ENCODE measurements around the gene IFTAP. TPM values are rescaled to one million over a fixed set of nuclear protein-coding genes. Genes with fewer than 3 reads are reported as not detected.
A peak's percentile ranks its signal among the peaks of the same experiment; 100 is the strongest.
"Not testable (repeated sequence)": the region's sequence is repeated elsewhere in the genome, so short reads cannot be mapped to it uniquely, and the experiment has no call there.

The IFTAP gene, protein sequence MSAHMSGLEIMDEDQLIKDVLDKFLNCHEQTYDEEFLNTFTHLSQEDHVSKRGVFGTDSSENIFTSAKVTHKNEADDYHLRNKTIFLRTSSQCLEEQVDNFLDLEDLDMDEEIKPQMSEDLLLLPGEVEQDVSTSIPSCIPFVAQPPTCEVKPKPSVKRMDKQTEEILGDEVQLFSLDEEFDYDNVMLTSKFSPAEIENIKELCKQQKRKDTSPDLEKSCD
- total RNA-seq = 1 to 10 TPM; 4.2 to 5.0 TPM

DNA sequence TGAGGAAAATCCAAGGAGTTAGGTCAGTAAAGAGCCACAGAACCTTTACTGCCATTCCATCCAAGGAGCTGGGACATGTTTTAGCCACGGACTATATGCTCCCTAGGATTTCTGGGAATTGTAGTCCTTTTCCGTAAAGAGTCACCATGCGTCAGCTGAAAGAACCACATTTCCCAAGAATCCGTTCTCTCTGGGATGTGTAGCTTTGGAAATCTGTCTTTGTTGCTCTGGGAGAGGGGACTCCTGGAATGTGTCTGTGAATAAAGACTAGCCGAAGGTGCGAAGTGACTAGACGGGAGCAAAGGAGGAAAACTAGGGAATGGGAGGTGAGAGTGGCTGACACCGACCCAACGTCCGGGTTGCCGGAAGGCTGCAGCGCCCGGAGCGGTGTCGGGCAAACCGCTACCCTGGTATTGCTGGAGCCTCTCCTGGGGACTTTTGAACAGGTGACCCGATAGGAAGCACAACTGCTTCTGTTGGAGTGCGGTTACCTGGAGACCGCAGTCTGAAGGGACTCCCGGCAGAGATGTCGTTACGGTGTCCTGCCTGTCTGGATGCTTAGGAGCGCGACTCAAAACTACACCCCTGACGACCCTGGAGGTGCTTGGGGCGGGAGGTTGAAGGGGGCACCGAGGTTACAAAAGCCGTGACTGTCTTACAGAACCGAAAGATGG, at the start of gene IFTAP:
Gene IFTAP, plus strand, starts transcription at position 187 of the 674 bp plus-strand sequence. CDS start 15,602 bp downstream, outside the sequence.
- CTCF ChIA-PET = no interaction called here
- H3K36me3 Mint-ChIP-seq (ENCODE audit: low read depth) = no peaks in the 10 kb centered on the region
- H3K4me3 Mint-ChIP-seq = peak within 1 kb of the TSS; percentile 79
- peak; percentile 44 for DNase-seq
- peaks cover 20% of the 10 kb centered on the region for H3K27me3 Mint-ChIP-seq (ENCODE audit: low read depth)
- H3K9me3 Mint-ChIP-seq = no peaks in the 10 kb centered on the region
- intact Hi-C loops (cut with micrococcal nuclease) = no loop called here
- H3K27ac Mint-ChIP-seq = no peak within 1 kb of the TSS
- H3K4me1 Mint-ChIP-seq (ENCODE audit: low read depth) = peaks cover 9% of the 10 kb centered on the region

DNA sequence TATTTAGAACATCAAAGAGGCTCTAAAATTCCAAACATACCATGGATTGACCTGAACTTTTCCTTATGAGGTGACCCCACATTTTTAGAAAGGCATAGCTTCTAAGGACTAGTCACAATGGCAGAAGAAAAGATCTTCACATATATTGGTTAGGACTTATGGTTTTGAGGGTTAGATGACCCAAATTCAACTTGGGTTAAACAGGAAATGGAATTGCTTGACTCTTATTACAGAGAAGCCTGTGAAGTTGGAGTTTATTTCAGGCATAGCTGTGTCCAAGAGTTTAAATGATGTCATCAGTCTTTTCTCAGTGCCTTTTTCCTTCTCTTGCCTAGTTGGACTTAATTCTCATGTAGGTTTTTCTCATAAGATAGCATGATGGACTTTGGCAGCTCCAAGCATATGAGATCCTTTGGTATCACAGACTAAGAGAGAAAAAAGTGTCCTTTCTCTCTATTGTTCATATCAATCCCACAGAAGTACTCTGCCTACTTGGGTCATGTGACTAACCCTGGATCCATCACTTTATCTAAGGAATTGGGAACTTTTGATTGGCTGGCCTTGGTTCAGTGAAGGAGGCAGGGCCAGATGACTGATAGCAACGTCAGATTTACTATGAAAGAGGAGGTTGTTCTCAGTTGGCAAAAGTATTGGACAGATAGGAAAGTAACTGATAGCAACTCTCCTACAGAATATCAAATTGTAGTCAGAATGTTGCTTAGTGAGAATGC, 43.8 kb upstream of the IFTAP start:
- intact Hi-C loops (cut with micrococcal nuclease) = no loop called here
- Mint-ChIP-seq H3K4me1 (ENCODE audit: low read depth) (no peaks in the 10 kb centered on the region), H3K27me3 (ENCODE audit: low read depth) (peaks cover 12% of the 10 kb centered on the region), H3K9me3 (peaks cover 2% of the 10 kb centered on the region), H3K27ac (no peak overlapping the region), H3K36me3 (ENCODE audit: low read depth) (no peaks in the 10 kb centered on the region), H3K4me3 (no peak overlapping the region)
- CTCF ChIA-PET = no interaction called here
- DNase-seq = no peak

DNA sequence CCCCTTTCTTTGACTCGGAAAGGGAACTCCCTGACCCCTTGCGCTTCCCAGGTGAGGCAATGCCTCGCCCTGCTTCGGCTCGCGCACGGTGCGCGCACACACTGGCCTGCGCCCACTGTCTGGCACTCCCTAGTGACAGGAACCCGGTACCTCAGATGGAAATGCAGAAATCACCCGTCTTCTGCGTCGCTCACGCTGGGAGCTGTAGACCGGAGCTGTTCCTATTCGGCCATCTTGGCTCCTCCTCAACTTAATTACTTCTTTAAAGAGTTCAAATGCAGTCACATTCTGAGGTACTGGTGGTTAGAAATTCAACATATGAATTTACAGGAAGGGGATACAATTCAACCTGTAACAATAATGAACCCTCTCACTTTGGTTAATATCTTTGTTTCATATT, 36.9 kb upstream of the IFTAP start:
- H3K4me1 Mint-ChIP-seq (ENCODE audit: low read depth) = peaks cover 13% of the 10 kb centered on the region
- H3K4me3 Mint-ChIP-seq; CTCF ChIA-PET; intact Hi-C loops (cut with micrococcal nuclease); DNase-seq; H3K27ac Mint-ChIP-seq; H3K27me3 Mint-ChIP-seq (ENCODE audit: low read depth); H3K36me3 Mint-ChIP-seq (ENCODE audit: low read depth): not testable (repeated sequence)
- peaks cover 11% of the 10 kb centered on the region for H3K9me3 Mint-ChIP-seq

DNA sequence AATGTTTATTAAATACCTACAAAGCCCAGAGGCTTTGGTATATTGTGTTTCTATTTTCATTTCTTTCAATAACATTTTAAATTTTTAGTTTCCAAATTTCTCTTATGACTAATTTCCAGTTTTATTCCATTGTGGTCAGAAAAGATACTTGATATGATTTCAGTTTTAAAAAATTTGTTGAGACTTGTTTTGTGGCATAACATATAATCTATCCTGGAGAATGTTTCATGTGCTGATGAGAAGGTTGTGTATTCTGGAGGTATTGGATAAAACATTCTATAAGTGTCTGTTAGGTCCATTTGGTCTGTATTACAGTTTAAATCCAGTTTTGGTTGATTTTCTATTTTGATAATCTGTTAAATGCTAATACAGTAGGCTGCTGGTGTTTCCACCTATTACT, 36.3 kb upstream of the IFTAP start:
- intact Hi-C loops (cut with micrococcal nuclease) = no loop called here
- no peak for DNase-seq
- H3K27me3 Mint-ChIP-seq (ENCODE audit: low read depth) = peaks cover 2% of the 10 kb centered on the region
- H3K4me3 Mint-ChIP-seq = no peak overlapping the region
- peaks cover 11% of the 10 kb centered on the region for H3K9me3 Mint-ChIP-seq
- no peak overlapping the region for H3K27ac Mint-ChIP-seq
- peaks cover 13% of the 10 kb centered on the region for H3K4me1 Mint-ChIP-seq (ENCODE audit: low read depth)
- peaks cover 1% of the 10 kb centered on the region for H3K36me3 Mint-ChIP-seq (ENCODE audit: low read depth)
- CTCF ChIA-PET = no interaction called here

DNA sequence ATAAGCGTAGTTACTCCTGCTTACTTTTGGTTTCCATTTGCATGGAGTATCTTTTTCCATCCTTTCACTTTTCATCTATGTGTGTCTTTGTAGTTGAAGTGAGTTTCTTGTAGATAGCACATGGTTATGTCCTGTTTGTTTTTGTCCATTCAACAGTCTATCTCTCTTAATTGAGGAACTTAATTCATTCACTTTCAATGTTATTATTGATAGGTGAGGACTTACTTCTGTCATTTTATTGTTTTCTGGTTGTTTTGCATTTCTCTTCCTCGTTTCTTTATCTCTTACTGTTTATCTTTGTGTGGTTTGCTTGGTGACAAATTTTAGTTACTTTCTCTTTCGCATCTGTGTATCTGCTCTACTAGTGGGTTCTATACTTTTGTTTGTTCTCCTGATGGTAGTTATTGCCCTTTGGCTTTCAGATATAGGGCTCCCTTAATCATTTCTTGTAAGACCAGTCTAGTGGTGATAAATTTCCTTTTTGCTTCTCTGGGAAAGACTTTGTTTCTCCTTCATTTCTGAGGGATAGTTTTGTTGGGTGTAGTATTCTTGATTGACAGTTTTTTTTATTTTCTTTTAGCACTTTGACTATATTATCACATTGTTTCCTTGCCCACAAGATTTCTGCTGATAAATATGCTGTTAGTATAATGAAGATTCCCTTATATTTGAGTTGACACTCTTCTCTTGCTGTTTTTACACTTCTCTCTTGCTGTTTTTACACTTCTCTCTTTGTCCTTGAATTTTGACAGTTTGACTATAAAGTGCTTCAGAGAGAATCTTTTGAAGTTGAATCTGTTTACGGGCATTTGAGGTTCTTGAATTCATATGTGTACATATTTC, 35.5 kb upstream of the IFTAP start:
- intact Hi-C loops (cut with micrococcal nuclease) = no loop called here
- Mint-ChIP-seq H3K9me3 (peaks cover 11% of the 10 kb centered on the region), H3K4me1 (ENCODE audit: low read depth) (peaks cover 13% of the 10 kb centered on the region), H3K4me3 (peak overlapping the region; percentile 8), H3K36me3 (ENCODE audit: low read depth) (peaks cover 1% of the 10 kb centered on the region), H3K27me3 (ENCODE audit: low read depth) (peaks cover 2% of the 10 kb centered on the region), H3K27ac (no peak overlapping the region)
- CTCF ChIA-PET = no interaction called here
- DNase-seq = no peak

DNA sequence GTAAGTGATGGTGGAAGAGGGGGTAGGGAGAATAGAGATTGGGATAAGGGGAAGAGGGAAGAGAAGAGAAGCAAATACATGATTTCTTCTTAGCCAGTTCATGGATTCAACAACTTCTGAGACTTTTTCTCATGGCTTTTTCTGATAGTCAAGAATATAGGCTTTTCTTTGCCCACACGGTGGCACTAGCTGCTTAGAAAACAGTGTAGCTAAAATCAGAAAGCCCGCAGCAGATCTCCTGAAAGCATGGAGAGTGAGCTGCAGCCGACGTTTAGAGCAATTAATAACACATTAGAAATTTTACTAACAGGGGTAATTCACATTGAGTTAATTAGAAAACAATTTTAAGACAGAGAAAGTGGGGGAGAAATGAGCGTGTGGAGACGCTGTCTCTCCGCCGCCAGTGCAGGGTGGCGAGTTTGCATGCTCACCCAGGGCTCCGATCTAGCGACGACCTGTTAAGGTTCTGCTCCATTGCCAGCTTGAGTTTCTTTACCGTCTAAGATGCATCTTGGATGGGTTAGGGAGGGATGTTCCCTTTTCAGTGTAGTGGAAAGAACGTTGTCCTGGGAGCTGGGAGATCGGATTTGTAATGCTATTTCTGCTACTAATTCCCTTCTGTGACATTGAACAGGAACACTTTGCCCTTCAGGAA, 29.8 kb upstream of the IFTAP start:
- intact Hi-C loops (cut with micrococcal nuclease) = loop anchor here (1.0 kb wide), 4 partner anchors 58 to 272 kb away; no protein-coding TSS in a partner anchor

DNA sequence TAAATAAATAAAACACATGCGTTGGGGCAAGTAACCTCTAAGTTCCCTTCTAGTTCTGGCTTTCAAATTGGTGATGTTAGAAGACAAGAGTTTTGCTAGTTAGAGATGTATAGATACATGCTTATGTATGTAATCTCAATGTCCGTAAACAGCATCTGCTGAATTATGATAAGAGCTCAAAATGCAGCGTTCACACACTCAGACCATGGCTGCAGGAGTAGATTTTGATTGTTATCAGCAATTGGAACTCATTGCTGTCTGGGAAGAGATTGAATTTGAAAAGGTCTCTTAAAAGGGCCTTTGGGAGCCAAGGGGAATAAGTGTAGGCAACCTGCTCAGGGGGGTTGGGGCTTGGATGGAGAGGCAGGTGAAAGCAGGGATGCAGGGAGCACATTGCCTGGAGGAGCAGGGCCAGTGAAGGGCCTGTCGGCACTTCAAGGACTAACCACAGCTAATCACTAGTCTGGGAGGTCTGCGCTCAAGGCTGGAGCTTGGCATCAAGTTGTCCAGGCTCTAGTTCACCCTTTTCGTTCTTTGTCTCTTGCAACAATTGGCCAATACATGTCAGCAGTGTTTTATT, 29.2 kb upstream of the IFTAP start:
- intact Hi-C loops (cut with micrococcal nuclease) = no loop called here
- no peak for DNase-seq
- no peaks in the 10 kb centered on the region for H3K9me3 Mint-ChIP-seq
- H3K36me3 Mint-ChIP-seq (ENCODE audit: low read depth) = no peaks in the 10 kb centered on the region
- H3K27me3 Mint-ChIP-seq (ENCODE audit: low read depth) = peaks cover 24% of the 10 kb centered on the region
- H3K27ac Mint-ChIP-seq = no peak overlapping the region
- CTCF ChIA-PET = interaction anchor here (0.7 to 5.8 kb wide), 14 partner anchors 8 to 275 kb away, joined by 3 to 111 read pairs (median 5); no protein-coding TSS in a partner anchor
- peaks cover 2% of the 10 kb centered on the region for H3K4me1 Mint-ChIP-seq (ENCODE audit: low read depth)
- H3K4me3 Mint-ChIP-seq = no peak overlapping the region

More for the DNA sequence above, 29.8 kb upstream of the IFTAP start:
- CTCF ChIA-PET = interaction anchor here (0.5 to 5.8 kb wide), 22 partner anchors 9 to 275 kb away, joined by 3 to 111 read pairs (median 4); no protein-coding TSS in a partner anchor
- Mint-ChIP-seq H3K4me3 (peak overlapping the region; percentile 47), H3K27me3 (ENCODE audit: low read depth) (peaks cover 24% of the 10 kb centered on the region), H3K9me3 (no peaks in the 10 kb centered on the region), H3K27ac (no peak overlapping the region), H3K36me3 (ENCODE audit: low read depth) (no peaks in the 10 kb centered on the region), H3K4me1 (ENCODE audit: low read depth) (peaks cover 2% of the 10 kb centered on the region)
- DNase-seq = peak; percentile 65

DNA sequence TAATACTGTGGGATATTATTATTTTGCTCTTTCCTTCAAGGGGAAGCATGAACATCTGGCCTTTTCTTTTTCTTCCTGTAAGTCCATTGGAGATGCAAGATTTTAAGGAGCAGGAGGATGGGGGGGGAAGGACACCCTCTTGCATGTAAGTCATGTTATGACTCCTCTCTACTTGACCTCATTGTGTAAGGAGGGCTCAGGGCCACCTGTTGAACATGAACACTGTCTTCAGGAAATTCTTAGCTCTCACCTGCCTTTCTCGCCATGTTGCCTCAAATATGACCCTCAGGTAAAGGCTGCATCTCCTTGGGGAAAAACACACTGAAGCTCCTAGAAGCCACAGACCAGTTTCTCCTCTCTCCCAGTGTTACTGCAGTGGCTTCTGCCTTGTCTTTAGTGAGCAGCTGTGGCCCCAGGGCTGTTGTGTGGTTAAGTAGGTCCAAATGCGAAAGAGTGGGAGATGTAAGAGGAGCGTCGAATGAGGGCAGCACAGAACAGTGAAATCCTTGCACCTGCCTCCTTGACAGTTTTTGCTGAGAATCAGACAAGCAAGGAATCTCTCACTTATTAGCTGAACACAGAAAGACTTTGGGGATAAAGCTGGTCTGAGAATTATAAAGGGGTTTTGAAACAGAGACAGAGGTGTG, 27.8 kb upstream of the IFTAP start:
- Mint-ChIP-seq H3K36me3 (ENCODE audit: low read depth) (no peaks in the 10 kb centered on the region), H3K27me3 (ENCODE audit: low read depth) (peaks cover 34% of the 10 kb centered on the region), H3K4me1 (ENCODE audit: low read depth) (peaks cover 2% of the 10 kb centered on the region), H3K9me3 (no peaks in the 10 kb centered on the region), H3K4me3 (no peak overlapping the region), H3K27ac (no peak overlapping the region)
- intact Hi-C loops (cut with micrococcal nuclease) = no loop called here
- DNase-seq = no peak
- CTCF ChIA-PET = interaction anchor here (0.6 to 5.8 kb wide), 4 partner anchors 108 to 253 kb away, joined by 3 to 111 read pairs (median 4); no protein-coding TSS in a partner anchor

DNA sequence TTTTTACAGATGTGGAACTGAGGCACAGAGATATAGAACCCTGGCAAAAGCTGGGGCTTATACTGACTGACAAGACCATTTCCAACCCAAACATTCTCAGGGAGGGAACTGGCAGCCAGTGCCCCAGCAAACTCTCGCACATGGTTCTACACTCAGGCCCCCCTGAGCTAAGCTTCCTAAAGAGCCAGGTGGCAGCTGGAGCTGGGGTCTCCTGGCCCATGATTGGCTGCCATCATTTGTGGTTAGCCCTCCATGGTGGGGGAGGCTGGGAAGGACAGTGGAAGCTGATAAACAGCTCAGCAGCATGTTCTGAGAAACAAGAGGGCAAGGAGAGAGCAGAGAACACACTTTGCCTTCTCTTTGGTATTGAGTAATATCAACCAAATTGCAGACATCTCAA, 26.6 kb upstream of the IFTAP start, which contains the start of gene RAG1:
Gene RAG1, plus strand, starts transcription at position 314 of the 400 bp plus-strand sequence. CDS start 5,298 bp downstream, outside the sequence.
- DNase-seq = no peak
- peaks cover 46% of the 10 kb centered on the region for H3K27me3 Mint-ChIP-seq (ENCODE audit: low read depth)
- CTCF ChIA-PET = no interaction called here
- H3K4me1 Mint-ChIP-seq (ENCODE audit: low read depth) = peaks cover 2% of the 10 kb centered on the region
- no peaks in the 10 kb centered on the region for H3K36me3 Mint-ChIP-seq (ENCODE audit: low read depth)
- H3K4me3 Mint-ChIP-seq = no peak within 1 kb of the TSS
- intact Hi-C loops (cut with micrococcal nuclease) = no loop called here
- no peak within 1 kb of the TSS for H3K27ac Mint-ChIP-seq
- no peaks in the 10 kb centered on the region for H3K9me3 Mint-ChIP-seq

DNA sequence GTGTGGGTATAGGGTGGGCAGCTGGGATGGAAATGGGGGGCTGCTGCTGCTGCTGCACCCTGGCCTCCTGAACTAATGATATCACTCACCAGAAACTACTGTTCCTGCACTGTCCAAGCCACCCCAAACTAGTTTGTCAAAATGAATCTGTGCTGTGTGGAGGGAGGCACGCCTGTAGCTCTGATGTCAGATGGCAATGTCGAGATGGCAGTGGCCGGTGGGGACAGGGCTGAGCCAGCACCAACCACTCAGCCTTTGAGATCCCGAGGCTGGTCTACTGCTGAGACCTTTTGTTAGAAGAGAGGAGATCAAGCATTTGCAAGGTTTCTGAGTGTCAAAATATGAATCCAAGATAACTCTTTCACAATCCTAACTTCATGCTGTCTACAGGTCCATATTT, 25.2 kb upstream of the IFTAP start:
- Mint-ChIP-seq H3K9me3 (no peaks in the 10 kb centered on the region), H3K27ac (no peak overlapping the region), H3K4me1 (ENCODE audit: low read depth) (peaks cover 2% of the 10 kb centered on the region), H3K4me3 (no peak overlapping the region), H3K36me3 (ENCODE audit: low read depth) (no peaks in the 10 kb centered on the region), H3K27me3 (ENCODE audit: low read depth) (peaks cover 51% of the 10 kb centered on the region)
- CTCF ChIA-PET = interaction anchor here (0.6 to 1.4 kb wide), 3 partner anchors 19 to 279 kb away, joined by 3 read pairs; no protein-coding TSS in a partner anchor
- intact Hi-C loops (cut with micrococcal nuclease) = no loop called here
- no peak for DNase-seq

DNA sequence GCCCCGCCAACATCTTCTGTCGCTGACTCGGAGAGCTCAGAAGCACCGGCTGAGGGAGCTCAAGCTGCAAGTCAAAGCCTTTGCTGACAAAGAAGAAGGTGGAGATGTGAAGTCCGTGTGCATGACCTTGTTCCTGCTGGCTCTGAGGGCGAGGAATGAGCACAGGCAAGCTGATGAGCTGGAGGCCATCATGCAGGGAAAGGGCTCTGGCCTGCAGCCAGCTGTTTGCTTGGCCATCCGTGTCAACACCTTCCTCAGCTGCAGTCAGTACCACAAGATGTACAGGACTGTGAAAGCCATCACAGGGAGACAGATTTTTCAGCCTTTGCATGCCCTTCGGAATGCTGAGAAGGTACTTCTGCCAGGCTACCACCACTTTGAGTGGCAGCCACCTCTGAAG, 19.8 kb upstream of the IFTAP start:
- Mint-ChIP-seq H3K27ac (no peak overlapping the region), H3K27me3 (ENCODE audit: low read depth) (peaks cover 30% of the 10 kb centered on the region), H3K4me1 (ENCODE audit: low read depth) (no peaks in the 10 kb centered on the region), H3K4me3 (no peak overlapping the region), H3K9me3 (no peaks in the 10 kb centered on the region), H3K36me3 (ENCODE audit: low read depth) (no peaks in the 10 kb centered on the region)
- intact Hi-C loops (cut with micrococcal nuclease) = no loop called here
- CTCF ChIA-PET = interaction anchor here (2.7 kb wide), 1 partner anchor 10 kb away, joined by 15 read pairs; no protein-coding TSS in a partner anchor
- DNase-seq = no peak

Data from activated naive CD4-positive, alpha-beta T cell treated with anti-CD3 and anti-CD28 coated beads for 36 hours (primary cell).